DND-41 (cell line): ENCODE data around the gene KIF13A.
"Not testable (repeated sequence)": the region's sequence is repeated elsewhere in the genome, so short reads cannot be mapped to it uniquely, and the experiment has no call there.

Experiments
- ATAC-seq: fragments of 200-7000 bp; cut with Tn5 transposase; 3 replicates; pipeline ENCODE4 v1.9.1; 2021; ENCODE audit warnings: low read depth; ENCODE audit not compliant: insufficient read depth
- DNase-seq: peaks from one replicate; pipeline ENCODE4 v3.0.0-alpha.2; 2020
- H2AFZ ChIP-seq: 2 replicates; pipeline ENCODE4 v1.6.0; 2012; ENCODE audit warnings: low read depth, low read length
- H3K27ac ChIP-seq: 2 replicates; pipeline ENCODE4 v1.5.1; 2012; ENCODE audit warnings: low read length, inconsistent platforms
- H3K27me3 ChIP-seq: fragments of 200-600 bp; sonication (generic); 2 replicates; pipeline ENCODE4 v1.6.0; 2012; ENCODE audit warnings: low read length, mild to moderate bottlenecking, inconsistent platforms; ENCODE audit not compliant: insufficient read depth, poor library complexity
- H3K36me3 ChIP-seq: 2 replicates; pipeline ENCODE4 v1.5.1; 2012; ENCODE audit warnings: low read length, inconsistent platforms; ENCODE audit not compliant: insufficient read depth
- H3K4me1 ChIP-seq: 2 replicates; pipeline ENCODE4 v1.5.1; 2012; ENCODE audit warnings: mild to moderate bottlenecking, low read length; ENCODE audit not compliant: insufficient read depth
- H3K4me2 ChIP-seq: 2 replicates; pipeline ENCODE4 v1.6.0; 2012; ENCODE audit warnings: mild to moderate bottlenecking, moderate library complexity, low read length, inconsistent platforms; ENCODE audit not compliant: insufficient read depth
- H3K4me3 ChIP-seq, 2 experiments: fragments of 200-600 bp in 1 of 2; shearing (Covaris generic) in 1 of 2; 2 replicates each; pipeline ENCODE4 v1.5.1; 2012 to 2016; ENCODE audit warnings: inconsistent platforms in 2 of 2, low read length in 2 of 2, mild to moderate bottlenecking in 2 of 2, low read depth in 1 of 2, moderate library complexity in 1 of 2
- H3K79me2 ChIP-seq: 2 replicates; pipeline ENCODE4 v1.6.0; 2012; ENCODE audit warnings: low read length, inconsistent platforms; ENCODE audit not compliant: insufficient read depth
- H3K9ac ChIP-seq: 2 replicates; pipeline ENCODE4 v1.6.0; 2012; ENCODE audit warnings: low read depth, mild to moderate bottlenecking, inconsistent platforms, low read length, moderate library complexity
- H3K9me3 ChIP-seq: 2 replicates; pipeline ENCODE4 v1.5.1; 2012; ENCODE audit warnings: low read length, moderate library complexity, mild to moderate bottlenecking, inconsistent platforms; ENCODE audit not compliant: insufficient read depth, severe bottlenecking
- H4K20me1 ChIP-seq: 2 replicates; pipeline ENCODE4 v1.6.0; 2012; ENCODE audit warnings: low read length; ENCODE audit not compliant: insufficient read depth
- EZH2 ChIP-seq: IDR thresholded peaks from 3 replicates; pipeline ENCODE4 v1.6.1; 2012; ENCODE audit warnings: borderline replicate concordance, low read depth, mild to moderate bottlenecking, moderate library complexity, low read length, inconsistent platforms; ENCODE audit not compliant: severe bottlenecking
- TF ChIP-seq, protein P1 (sequence below): IDR thresholded peaks from 2 replicates; pipeline ENCODE4 v1.5.1; 2012; ENCODE audit warnings: borderline replicate concordance, low read length, moderate library complexity, mild to moderate bottlenecking; ENCODE audit not compliant: poor library complexity, severe bottlenecking; ENCODE audit errors: extremely low read depth

Gene KIF13A

DNA sequence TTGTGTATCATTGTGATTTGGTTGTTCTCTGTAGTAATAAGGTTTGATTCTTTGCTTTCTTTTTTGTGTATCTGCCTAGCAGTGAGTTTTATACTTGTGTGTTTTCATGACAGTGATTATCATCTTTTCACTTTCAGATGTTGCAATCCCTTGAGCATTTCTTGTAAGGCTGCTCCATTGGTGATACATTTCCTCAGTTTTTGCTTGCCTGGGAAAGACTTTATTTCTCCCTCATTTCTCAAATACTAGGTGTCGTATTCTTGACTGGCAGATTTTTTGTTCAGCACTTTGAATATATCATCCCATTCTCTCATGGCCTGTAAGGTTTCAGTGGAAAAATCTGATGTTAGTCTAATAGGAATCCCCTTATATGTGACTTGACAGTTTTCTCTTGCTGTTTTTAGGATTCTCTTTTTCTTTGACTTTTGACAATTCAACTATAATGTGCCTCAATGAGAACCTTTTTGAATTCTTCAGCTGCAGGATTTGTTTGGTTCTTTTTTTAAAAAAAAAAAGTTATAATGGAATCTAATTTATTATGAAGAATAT is 249.7 kb downstream of the KIF13A start:
- H3K27ac ChIP-seq, result no peak overlapping the region
- no peak overlapping the region for H3K4me2 ChIP-seq
- TF ChIP-seq, protein P1, sequence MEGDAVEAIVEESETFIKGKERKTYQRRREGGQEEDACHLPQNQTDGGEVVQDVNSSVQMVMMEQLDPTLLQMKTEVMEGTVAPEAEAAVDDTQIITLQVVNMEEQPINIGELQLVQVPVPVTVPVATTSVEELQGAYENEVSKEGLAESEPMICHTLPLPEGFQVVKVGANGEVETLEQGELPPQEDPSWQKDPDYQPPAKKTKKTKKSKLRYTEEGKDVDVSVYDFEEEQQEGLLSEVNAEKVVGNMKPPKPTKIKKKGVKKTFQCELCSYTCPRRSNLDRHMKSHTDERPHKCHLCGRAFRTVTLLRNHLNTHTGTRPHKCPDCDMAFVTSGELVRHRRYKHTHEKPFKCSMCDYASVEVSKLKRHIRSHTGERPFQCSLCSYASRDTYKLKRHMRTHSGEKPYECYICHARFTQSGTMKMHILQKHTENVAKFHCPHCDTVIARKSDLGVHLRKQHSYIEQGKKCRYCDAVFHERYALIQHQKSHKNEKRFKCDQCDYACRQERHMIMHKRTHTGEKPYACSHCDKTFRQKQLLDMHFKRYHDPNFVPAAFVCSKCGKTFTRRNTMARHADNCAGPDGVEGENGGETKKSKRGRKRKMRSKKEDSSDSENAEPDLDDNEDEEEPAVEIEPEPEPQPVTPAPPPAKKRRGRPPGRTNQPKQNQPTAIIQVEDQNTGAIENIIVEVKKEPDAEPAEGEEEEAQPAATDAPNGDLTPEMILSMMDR, result no peak
- H3K36me3 ChIP-seq, result no peaks in the 10 kb centered on the region
- 0 out of 2 replicates have a peak, but pooled peaks cover 3% of the 10 kb centered on the region for H3K4me1 ChIP-seq
- H3K4me3 ChIP-seq, result no peak overlapping the region
- no peaks in the 10 kb centered on the region for H3K79me2 ChIP-seq
- no peak for DNase-seq
- H4K20me1 ChIP-seq, result no peaks in the 10 kb centered on the region
- no peak for ATAC-seq
- no peak overlapping the region for H3K9ac ChIP-seq
- H3K27me3 ChIP-seq, result no peaks in the 10 kb centered on the region
- peaks cover 6% of the 10 kb centered on the region for H3K9me3 ChIP-seq
- no peak overlapping the region for H2AFZ ChIP-seq

DNA sequence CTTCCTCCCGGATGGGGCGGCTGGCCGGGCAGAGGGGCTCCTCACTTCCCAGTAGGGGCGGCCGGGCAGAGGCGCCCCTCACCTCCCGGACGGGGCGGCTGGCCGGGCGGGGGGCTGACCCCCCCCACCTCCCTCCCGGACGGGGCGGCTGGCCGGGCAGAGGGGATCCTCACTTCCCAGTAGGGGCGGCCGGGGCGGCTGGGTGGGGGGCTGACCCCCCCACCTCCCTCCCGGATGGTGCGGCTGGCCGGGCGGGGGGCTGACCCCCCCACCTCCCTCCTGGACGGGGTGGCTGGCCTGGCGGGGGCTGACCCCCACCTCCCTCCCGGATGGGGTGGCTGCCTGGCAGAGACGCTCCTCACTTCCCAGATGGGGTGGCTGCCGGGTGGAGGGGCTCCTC is 252.1 kb downstream of the KIF13A start:
- not testable (repeated sequence) for H2AFZ ChIP-seq, H3K9me3 ChIP-seq, H3K9ac ChIP-seq, H3K27me3 ChIP-seq, H3K4me1 ChIP-seq, H3K4me3 ChIP-seq, ATAC-seq, H4K20me1 ChIP-seq, H3K79me2 ChIP-seq, DNase-seq, H3K27ac ChIP-seq, H3K36me3 ChIP-seq, H3K4me2 ChIP-seq

DNA sequence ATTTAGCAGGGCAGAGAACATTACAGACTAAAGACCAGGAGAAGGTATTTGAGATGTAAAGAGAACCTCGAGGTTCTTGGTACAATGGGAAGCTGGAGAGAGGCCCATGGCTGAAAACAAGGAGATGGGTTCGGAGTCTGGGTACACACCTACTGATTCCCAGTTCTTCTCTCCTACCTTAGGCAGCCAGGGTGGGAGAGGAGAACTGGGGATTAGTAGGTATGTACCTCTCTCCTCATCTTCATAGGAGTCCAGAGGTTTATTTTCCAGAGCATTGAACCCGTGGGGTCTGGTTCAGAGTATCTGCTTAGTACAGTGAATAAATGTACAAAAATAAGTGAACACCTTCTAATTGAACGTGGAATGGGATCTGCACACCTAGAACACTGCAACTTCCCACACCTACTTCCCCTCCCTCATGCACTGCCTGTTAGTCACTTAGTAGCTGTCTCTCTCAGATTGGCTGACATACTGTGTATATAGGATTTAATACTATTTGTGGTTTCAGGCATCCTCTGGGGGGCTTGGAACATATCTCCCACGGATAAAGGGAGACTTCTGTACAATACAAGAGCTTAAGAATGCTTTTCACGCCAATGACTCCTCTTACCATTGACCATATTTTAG is 257.2 kb downstream of the KIF13A start:
- Histone ChIP-seq H3K27ac (no peak overlapping the region), H3K4me1 (no peaks in the 10 kb centered on the region), H3K4me2 (no peak overlapping the region), H3K79me2 (no peaks in the 10 kb centered on the region), H4K20me1 (no peaks in the 10 kb centered on the region), H3K36me3 (no peaks in the 10 kb centered on the region), H2AFZ (no peak overlapping the region), H3K9me3 (no peaks in the 10 kb centered on the region), H3K27me3 (no peaks in the 10 kb centered on the region), H3K4me3 (no peak overlapping the region), H3K9ac (no peak overlapping the region)
- ATAC-seq, result no peak
- no peak for DNase-seq
- no peak for TF ChIP-seq EZH2
- TF ChIP-seq, protein P1, result no peak

DNA sequence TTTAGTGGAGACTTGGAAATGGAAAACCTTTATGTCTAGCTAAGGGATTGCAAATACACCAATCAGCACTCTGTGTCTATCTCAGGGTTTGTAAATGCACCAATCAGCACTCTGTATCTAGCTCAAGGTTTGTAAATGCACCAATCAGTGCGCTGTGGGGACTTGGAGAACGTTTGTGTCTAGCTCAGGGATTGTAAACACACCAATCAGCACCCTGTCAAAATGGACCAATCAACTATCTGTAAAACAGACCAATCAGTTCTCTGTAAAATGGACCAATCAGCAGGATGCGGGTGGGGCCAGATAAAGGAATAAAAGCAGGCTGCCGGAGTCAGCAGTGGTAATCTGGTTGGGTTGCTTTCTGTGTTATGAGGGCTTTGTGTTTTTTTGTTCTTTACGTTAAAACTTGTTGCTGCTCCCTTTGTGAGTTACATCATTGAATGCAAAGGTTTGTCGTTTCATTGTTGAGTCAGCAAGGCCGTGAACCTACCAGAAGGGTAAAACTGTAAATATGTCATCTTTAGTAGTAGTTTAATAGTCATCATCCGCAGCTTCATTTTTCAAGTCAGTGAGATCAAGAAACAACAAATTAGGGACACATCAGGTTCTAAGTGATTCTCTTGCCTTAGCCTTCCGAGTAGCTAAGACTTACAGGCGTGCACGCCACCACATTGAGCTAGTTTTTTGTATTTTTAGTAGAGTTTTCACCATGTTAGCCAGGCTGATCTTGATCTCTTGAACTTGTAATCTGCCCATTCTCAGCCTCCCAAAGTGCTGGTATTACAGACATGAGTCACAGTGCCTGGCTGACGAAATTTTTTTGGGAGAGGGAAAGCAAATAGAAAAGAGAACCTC is 258.0 kb downstream of the KIF13A start:
- no peak overlapping the region for H3K4me2 ChIP-seq
- no peak overlapping the region for H3K4me3 ChIP-seq
- DNase-seq (no peak), ATAC-seq (no peak)
- no peaks in the 10 kb centered on the region for H3K79me2 ChIP-seq
- H3K4me1 ChIP-seq, result no peaks in the 10 kb centered on the region
- no peaks in the 10 kb centered on the region for H3K9me3 ChIP-seq
- no peak overlapping the region for H3K27ac ChIP-seq
- no peaks in the 10 kb centered on the region for H4K20me1 ChIP-seq
- no peak overlapping the region for H3K9ac ChIP-seq
- no peaks in the 10 kb centered on the region for H3K27me3 ChIP-seq
- no peaks in the 10 kb centered on the region for H3K36me3 ChIP-seq
- H2AFZ ChIP-seq, result no peak overlapping the region
- TF ChIP-seq EZH2, result no peak
- TF ChIP-seq, protein P1, result no peak
